ENCODE results near the gene POLA1. TPM values are rescaled to one million over a fixed set of nuclear protein-coding genes. Genes with fewer than 3 reads are reported as not detected.

Gene POLA1
- total RNA-seq, 1 donor from 2014 or later, result 13.2 TPM

DNA sequence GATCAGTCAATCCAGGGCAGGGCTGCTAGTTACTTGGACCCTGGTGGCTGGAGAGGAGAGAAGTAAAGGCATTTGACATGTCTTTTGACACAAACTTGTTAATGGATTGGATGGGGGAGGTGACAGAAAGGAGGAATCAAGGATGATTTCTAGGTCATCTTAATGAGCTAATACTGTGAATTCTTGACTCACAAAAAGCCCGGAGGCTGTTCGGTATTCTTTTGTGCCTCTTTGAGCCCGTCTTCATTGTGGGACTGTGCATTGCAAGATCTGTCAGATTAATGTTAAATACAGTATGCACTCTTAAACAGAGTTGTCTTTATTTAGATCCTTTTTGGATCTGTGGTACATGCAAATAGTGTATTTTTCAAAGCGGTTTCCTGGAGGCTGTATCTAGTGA is 25.1 kb downstream of the POLA1 start:
- Mint-ChIP-seq H3K9me3 (ENCODE audit: unreplicated experiment) (no peaks in the 10 kb centered on the region), H3K27ac (ENCODE audit: unreplicated experiment) (no peak overlapping the region), H3K4me3 (ENCODE audit: unreplicated experiment) (no peak overlapping the region), H3K4me1 (ENCODE audit: low read depth, unreplicated experiment) (no peaks in the 10 kb centered on the region), H3K36me3 (ENCODE audit: unreplicated experiment) (no peaks in the 10 kb centered on the region), H3K27me3 (ENCODE audit: unreplicated experiment) (peaks cover 3% of the 10 kb centered on the region)
- TF ChIP-seq, protein P1, sequence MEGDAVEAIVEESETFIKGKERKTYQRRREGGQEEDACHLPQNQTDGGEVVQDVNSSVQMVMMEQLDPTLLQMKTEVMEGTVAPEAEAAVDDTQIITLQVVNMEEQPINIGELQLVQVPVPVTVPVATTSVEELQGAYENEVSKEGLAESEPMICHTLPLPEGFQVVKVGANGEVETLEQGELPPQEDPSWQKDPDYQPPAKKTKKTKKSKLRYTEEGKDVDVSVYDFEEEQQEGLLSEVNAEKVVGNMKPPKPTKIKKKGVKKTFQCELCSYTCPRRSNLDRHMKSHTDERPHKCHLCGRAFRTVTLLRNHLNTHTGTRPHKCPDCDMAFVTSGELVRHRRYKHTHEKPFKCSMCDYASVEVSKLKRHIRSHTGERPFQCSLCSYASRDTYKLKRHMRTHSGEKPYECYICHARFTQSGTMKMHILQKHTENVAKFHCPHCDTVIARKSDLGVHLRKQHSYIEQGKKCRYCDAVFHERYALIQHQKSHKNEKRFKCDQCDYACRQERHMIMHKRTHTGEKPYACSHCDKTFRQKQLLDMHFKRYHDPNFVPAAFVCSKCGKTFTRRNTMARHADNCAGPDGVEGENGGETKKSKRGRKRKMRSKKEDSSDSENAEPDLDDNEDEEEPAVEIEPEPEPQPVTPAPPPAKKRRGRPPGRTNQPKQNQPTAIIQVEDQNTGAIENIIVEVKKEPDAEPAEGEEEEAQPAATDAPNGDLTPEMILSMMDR (IDR thresholded peaks at IDR 0.05; ENCODE audit: partially characterized antibody, unreplicated experiment), result no peak
- no peak for DNase-seq

DNA sequence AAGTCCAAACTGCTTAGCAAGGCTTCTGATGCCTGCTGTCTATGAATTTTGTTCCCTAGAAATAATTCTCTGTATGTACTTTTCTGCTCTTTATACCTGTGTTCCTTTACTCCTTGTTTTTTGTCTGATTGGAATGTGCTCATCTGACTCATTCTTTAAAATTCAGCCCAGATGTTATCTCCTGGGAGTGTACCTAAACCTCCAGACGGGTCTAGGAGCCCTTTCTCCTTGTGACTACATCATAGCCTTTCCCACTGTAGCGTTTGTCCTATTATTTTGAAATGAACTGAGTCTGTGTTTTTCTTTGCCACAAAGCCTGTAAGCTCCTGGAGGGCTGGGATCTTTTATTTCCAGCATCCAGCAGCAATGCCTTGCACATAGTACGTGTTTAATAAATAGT is 26.3 kb downstream of the POLA1 start:
- Mint-ChIP-seq H3K27ac (ENCODE audit: unreplicated experiment) (no peak overlapping the region), H3K4me1 (ENCODE audit: low read depth, unreplicated experiment) (no peaks in the 10 kb centered on the region), H3K36me3 (ENCODE audit: unreplicated experiment) (no peaks in the 10 kb centered on the region), H3K27me3 (ENCODE audit: unreplicated experiment) (peaks cover 3% of the 10 kb centered on the region), H3K9me3 (ENCODE audit: unreplicated experiment) (no peaks in the 10 kb centered on the region), H3K4me3 (ENCODE audit: unreplicated experiment) (no peak overlapping the region)
- TF ChIP-seq, protein P1 (IDR thresholded peaks at IDR 0.05; ENCODE audit: partially characterized antibody, unreplicated experiment), result no peak
- no peak for DNase-seq

DNA sequence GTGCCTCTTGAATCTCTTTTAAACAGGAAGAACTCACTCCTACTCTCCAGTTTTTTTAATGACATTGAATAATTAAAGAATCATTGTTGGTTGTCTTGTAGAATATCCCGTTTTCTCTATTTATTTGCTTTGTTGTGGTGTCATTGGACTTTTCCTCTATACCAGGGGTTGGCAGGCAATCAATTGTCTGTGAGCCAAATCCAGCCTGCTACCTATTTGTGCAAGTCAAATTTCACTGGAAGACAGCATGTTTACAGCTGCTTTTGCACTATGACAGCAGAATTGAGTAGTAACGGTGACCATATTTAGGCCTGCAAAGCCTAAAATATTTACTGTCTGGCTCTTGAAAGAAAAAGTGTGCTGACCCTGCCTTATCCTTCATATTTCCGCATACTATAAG is 34.8 kb downstream of the POLA1 start:
- no peak overlapping the region for H3K27ac Mint-ChIP-seq (ENCODE audit: unreplicated experiment)
- TF ChIP-seq, protein P1 (IDR thresholded peaks at IDR 0.05; ENCODE audit: partially characterized antibody, unreplicated experiment), result no peak
- DNase-seq, result no peak
- no peaks in the 10 kb centered on the region for H3K9me3 Mint-ChIP-seq (ENCODE audit: unreplicated experiment)
- no peaks in the 10 kb centered on the region for H3K27me3 Mint-ChIP-seq (ENCODE audit: unreplicated experiment)
- H3K4me3 Mint-ChIP-seq (ENCODE audit: unreplicated experiment), result no peak overlapping the region
- H3K4me1 Mint-ChIP-seq (ENCODE audit: low read depth, unreplicated experiment), result no peaks in the 10 kb centered on the region
- H3K36me3 Mint-ChIP-seq (ENCODE audit: unreplicated experiment), result no peaks in the 10 kb centered on the region

DNA sequence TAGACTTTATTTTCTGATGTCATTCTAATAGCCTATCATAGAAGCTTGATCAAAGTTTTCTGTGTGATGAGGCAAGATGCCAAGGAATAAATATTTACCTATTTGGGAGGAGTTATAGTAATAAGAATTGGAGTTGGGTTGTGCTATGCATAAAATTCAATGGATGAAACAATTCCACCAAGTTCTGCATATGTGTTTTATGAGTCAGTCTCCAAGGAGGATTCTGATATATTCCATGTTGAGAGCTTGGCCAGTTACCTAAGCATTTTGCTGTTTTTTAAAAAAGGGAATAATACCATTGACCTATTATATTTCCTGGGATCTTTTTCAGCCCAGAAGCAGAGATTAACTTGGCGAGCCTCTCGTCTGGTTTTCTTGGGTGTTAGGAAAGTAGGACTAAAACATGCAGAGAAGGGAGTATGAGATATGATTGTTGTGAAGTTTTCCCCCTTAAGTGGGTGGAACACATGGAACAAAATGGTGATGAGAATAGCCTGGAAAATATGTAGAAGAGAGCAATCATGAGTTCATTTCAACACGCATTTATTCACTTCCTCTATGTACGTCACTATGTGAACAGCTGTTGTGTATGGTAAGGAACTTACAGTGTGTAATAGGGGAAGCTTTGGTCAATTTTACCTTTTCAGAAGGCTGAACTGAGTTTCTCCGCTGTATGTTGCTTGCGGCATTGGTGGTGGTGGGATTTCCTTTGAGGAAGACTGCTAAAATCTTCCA is 39.2 kb downstream of the POLA1 start:
- Mint-ChIP-seq H3K4me3 (ENCODE audit: unreplicated experiment) (no peak overlapping the region), H3K27me3 (ENCODE audit: unreplicated experiment) (no peaks in the 10 kb centered on the region), H3K36me3 (ENCODE audit: unreplicated experiment) (no peaks in the 10 kb centered on the region), H3K4me1 (ENCODE audit: low read depth, unreplicated experiment) (no peaks in the 10 kb centered on the region), H3K27ac (ENCODE audit: unreplicated experiment) (no peak overlapping the region), H3K9me3 (ENCODE audit: unreplicated experiment) (no peaks in the 10 kb centered on the region)
- TF ChIP-seq, protein P1 (IDR thresholded peaks at IDR 0.05; ENCODE audit: partially characterized antibody, unreplicated experiment), result no peak
- DNase-seq, result no peak

DNA sequence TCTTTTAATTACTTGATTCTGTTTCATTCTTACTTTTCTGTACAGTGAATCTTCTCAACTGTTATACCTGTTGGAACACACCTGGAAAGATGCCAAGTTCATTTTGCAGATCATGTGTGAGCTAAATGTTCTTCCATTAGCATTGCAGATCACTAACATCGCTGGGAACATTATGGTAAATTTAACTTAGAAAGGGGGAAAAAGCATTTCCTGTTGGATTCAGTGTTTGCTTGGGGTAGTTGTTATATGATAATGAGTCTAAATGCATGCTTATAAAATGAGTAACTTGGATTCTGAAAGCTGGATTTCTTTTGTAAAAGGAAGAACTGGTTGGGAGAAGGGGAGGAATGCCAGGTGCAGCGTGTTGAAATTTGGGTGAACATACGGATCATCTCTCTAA is 47.6 kb downstream of the POLA1 start:
- Mint-ChIP-seq H3K36me3 (ENCODE audit: unreplicated experiment) (no peaks in the 10 kb centered on the region), H3K4me1 (ENCODE audit: low read depth, unreplicated experiment) (no peaks in the 10 kb centered on the region), H3K27ac (ENCODE audit: unreplicated experiment) (no peak overlapping the region), H3K9me3 (ENCODE audit: unreplicated experiment) (no peaks in the 10 kb centered on the region), H3K27me3 (ENCODE audit: unreplicated experiment) (peaks cover 2% of the 10 kb centered on the region), H3K4me3 (ENCODE audit: unreplicated experiment) (no peak overlapping the region)
- no peak for DNase-seq
- TF ChIP-seq, protein P1 (IDR thresholded peaks at IDR 0.05; ENCODE audit: partially characterized antibody, unreplicated experiment), result no peak
